PFSK-1 (cell line): ENCODE results near the gene BCAS3.

ENCODE experiments used
- POLR2AphosphoS5 ChIP-seq: IDR thresholded peaks from 2 replicates; pipeline ENCODE4 v1.6.1; 2012; ENCODE audit warnings: low read depth, mild to moderate bottlenecking, control low read depth, low read length, moderate library complexity
- SIN3A ChIP-seq: IDR thresholded peaks from 2 replicates; pipeline ENCODE4 v1.6.1; 2012; ENCODE audit warnings: mild to moderate bottlenecking, low read length, moderate library complexity, borderline replicate concordance; ENCODE audit not compliant: insufficient read depth
- TAF1 ChIP-seq: IDR thresholded peaks from 2 replicates; pipeline ENCODE4 v1.6.1; 2012; ENCODE audit warnings: low read length, control low read depth, borderline replicate concordance; ENCODE audit not compliant: insufficient read depth
- TF ChIP-seq, protein P1 (sequence below), 2 experiments: IDR thresholded peaks; 2 replicates each; pipeline versions ENCODE4 v1.6.1 to v1.8.0; 2011 to 2012; ENCODE audit warnings: low read depth in 2 of 2, low read length in 2 of 2, control low read depth in 1 of 2, inconsistent platforms in 1 of 2, mild to moderate bottlenecking in 1 of 2, moderate library complexity in 1 of 2; ENCODE audit not compliant: insufficient read depth in 1 of 2

- no peak for TF ChIP-seq POLR2AphosphoS5
- no peak for TF ChIP-seq TAF1
- TF ChIP-seq SIN3A: no peak
- TF ChIP-seq, protein P1, sequence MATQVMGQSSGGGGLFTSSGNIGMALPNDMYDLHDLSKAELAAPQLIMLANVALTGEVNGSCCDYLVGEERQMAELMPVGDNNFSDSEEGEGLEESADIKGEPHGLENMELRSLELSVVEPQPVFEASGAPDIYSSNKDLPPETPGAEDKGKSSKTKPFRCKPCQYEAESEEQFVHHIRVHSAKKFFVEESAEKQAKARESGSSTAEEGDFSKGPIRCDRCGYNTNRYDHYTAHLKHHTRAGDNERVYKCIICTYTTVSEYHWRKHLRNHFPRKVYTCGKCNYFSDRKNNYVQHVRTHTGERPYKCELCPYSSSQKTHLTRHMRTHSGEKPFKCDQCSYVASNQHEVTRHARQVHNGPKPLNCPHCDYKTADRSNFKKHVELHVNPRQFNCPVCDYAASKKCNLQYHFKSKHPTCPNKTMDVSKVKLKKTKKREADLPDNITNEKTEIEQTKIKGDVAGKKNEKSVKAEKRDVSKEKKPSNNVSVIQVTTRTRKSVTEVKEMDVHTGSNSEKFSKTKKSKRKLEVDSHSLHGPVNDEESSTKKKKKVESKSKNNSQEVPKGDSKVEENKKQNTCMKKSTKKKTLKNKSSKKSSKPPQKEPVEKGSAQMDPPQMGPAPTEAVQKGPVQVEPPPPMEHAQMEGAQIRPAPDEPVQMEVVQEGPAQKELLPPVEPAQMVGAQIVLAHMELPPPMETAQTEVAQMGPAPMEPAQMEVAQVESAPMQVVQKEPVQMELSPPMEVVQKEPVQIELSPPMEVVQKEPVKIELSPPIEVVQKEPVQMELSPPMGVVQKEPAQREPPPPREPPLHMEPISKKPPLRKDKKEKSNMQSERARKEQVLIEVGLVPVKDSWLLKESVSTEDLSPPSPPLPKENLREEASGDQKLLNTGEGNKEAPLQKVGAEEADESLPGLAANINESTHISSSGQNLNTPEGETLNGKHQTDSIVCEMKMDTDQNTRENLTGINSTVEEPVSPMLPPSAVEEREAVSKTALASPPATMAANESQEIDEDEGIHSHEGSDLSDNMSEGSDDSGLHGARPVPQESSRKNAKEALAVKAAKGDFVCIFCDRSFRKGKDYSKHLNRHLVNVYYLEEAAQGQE (IDR thresholded peaks at IDR 0.05; ENCODE audit: insufficient read depth in 1 of 2, low read depth in 2 of 2, low read length in 2 of 2): no peak
These were observed 13.6 kb upstream of the BCAS3 start for GRCh38 chr17:60664022-60664421.
